GM20000 (cell line): ENCODE measurements around the gene HEBP1.

Source experiments
- DNase-seq: peaks from one replicate; pipeline ENCODE4 v3.0.0; 2012; ENCODE audit warnings: low spot score
- CTCF ChIP-seq: IDR thresholded peaks from 2 replicates; pipeline ENCODE4 v1.5.1; 2012; ENCODE audit warnings: mild to moderate bottlenecking, control low read depth; ENCODE audit errors: extremely low read depth, missing control alignments

Gene HEBP1

GRCh38 chr12:12977231-12977630 lies 22.8 kb downstream of the HEBP1 start:
- TF ChIP-seq CTCF, result no peak
- DNase-seq, result no peak

- DNase-seq, result no peak
- TF ChIP-seq CTCF, result no peak
These were observed 23.7 kb downstream of the HEBP1 start for GRCh38 chr12:12976366-12976765.

GRCh38 chr12:12975322-12976077 lies 24.6 kb downstream of the HEBP1 start:
- peak; percentile 36 for DNase-seq
- TF ChIP-seq CTCF, result no peak

- no peak for DNase-seq
These were observed 25.9 kb downstream of the HEBP1 start for GRCh38 chr12:12974211-12974610.

GRCh38 chr12:12973019-12973418 lies 27.0 kb downstream of the HEBP1 start:
- DNase-seq, result no peak
- TF ChIP-seq CTCF, result no peak

More at GRCh38 chr12:12974211-12974610, 25.9 kb downstream of the HEBP1 start:
- TF ChIP-seq CTCF, result no peak

- no peak for DNase-seq
- TF ChIP-seq CTCF, result no peak
These were observed 34.2 kb downstream of the HEBP1 start for GRCh38 chr12:12965836-12966235.

GRCh38 chr12:12964255-12964654 lies 35.8 kb downstream of the HEBP1 start:
- TF ChIP-seq CTCF, result no peak
- DNase-seq, result no peak
